ENCODE data around the gene TC2N.
"Not testable (repeated sequence)": the region's sequence is repeated elsewhere in the genome, so short reads cannot be mapped to it uniquely, and the experiment has no call there.

The TC2N gene

DNA sequence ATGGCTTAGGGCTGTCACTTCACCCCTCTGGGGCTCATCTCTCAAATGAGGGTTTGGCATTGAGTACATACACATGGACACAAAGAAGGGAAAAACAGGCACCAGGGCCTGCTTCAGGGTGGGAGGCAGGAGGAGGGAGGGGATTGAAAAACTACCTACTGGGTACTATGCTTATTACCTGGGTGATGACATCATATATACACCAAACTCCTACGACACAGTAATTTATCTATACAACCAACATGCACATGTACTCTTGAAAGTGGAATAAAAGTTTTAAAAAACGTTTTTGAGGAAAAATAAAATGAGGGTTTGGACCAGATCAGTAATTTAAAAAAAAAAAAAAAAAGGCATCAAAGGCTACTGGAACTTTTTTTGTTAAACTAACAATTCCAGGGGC lies 3.6 kb upstream of the TC2N start:
- in situ Hi-C loops (cut with MboI; ENCODE audit: low sequenced_read_pairs), result no loop called here

DNA sequence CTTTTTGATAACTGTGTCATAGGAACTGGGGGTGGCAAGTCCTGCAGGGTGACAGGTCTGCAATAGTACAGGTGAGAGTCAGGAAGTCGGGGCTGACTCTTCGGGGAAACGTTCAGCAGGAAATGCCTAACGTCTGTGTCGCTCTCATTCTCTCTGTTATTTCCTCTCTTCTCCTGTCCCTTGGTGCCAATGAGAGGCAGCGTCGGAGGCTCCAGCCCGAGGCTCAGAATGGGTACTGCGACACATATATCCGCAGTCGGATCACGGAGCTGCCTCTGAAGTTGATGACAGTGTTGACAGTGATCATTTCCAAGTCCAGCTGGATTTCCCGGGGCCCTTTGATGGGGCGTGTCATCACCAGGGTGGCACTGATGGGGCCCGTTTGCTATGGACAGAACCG lies 2.7 kb upstream of the TC2N start:
- in situ Hi-C loops (cut with MboI; ENCODE audit: low sequenced_read_pairs), result no loop called here

DNA sequence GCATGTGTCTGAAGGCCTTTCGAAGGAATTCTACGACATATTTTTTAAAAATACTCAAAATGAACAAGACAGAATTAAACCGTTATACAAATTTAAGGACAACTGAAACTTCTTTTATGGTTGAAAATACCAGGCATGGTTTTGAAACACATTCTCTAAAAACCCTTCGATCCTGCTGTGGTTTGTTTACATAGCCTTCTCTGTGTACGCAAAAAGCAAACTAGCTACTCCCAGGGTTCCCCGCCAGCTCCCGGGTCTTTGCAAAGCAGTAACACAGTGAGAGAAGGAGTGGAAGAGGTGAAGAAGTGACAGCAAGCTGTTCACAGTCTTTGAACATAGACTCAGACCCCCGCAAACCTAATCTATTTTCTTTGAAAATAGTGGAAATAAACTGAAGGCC lies 2.2 kb upstream of the TC2N start:
- in situ Hi-C loops (cut with MboI; ENCODE audit: low sequenced_read_pairs), result no loop called here

DNA sequence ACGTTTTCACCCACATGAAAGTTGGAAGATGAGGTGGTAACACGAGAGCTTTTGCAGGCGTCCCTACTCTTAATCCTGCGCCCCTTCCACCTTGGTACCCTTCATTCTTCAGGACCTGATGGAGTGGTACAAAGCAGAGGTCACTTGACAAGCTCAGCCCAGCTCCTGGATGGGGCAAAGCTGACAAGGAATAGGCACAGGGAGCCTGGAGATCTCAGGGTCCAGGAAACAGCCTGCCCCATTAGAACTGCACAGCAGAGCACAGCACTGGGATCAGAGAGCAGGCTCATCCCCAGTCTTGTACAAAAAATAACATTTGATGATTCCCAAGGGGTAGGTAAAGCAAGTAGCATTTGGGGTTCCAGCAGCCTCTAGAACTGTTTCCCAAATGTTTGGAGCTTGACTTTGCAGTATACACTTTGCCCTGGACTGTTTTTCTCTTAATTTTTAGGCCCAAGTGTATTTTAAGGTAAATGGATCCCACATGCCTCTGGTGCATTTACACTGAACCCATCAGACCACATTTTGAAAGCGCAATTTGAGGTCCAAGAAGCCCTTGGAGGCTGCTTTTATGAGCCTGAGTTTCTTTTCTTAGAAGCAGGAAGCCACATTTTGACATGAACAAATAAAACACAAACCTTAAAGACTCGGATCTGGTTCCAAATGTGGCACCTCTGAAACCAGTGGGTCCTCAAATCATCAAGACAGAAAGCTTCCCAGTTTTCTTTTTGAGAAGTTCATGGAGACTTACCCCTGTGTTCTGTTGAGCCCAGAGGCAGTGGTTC lies 633 bp downstream of the TC2N start:
- in situ Hi-C loops (cut with MboI; ENCODE audit: low sequenced_read_pairs), result no loop called here

DNA sequence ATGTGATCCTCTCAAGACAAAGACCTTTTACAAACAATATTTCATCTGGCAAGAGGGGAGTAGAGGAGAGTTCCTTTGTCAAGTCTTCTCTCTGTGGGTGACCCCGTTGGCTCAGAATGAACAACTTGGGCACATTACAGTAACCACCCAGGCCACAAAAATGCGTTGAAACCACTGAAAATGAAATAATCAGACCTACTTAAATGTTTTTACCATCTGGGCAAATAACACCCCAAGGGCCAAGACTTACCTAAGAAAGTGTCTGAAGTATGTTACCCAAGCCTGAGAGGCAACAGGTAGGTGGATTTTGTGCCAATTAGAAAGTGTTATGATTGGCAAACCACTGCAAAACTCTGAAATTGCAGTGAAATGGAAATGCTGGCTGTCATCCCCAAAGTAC lies 1.3 kb downstream of the TC2N start:
- in situ Hi-C loops (cut with MboI; ENCODE audit: low sequenced_read_pairs), result no loop called here

DNA sequence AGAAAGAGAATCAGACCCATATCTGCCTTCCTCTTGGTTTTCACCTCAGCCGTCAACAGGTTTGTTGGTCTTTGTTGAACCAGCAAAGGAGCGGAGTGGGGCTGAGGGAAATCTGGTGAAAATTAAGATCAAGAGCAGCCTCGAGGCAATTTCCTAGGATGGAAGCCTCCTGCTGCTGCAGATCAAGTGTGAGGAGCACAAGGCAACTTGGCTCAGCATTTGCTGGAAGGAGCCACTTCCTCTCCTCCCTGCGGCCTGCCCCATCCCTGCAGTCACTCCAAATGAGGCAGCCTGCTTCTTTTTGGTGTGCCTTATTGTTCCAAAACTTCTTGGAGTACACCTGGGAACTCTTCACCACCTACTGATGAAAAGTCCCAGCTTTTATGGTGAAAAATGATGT lies 4.9 kb downstream of the TC2N start:
- in situ Hi-C loops (cut with MboI; ENCODE audit: low sequenced_read_pairs), result no loop called here

DNA sequence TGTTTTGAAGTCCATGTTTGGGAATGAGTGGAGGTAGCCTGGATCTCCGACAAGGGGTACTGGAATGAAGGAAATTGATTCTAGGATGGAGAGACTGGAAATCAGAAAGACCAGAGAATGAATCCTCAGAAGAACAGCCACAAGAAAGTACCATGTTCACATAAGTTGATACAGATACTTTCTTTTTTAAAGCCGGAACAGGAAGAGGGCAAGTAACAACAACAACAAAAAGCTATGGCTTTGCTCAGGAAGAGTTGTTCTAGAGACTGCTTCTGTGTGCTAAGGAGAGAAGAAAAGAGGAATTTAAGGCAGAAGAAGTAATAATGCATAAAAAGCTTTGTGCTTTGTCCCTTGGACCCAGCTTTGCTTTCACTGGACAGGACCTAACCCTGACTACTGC lies 6.2 kb downstream of the TC2N start:
- in situ Hi-C loops (cut with MboI; ENCODE audit: low sequenced_read_pairs), result no loop called here

DNA sequence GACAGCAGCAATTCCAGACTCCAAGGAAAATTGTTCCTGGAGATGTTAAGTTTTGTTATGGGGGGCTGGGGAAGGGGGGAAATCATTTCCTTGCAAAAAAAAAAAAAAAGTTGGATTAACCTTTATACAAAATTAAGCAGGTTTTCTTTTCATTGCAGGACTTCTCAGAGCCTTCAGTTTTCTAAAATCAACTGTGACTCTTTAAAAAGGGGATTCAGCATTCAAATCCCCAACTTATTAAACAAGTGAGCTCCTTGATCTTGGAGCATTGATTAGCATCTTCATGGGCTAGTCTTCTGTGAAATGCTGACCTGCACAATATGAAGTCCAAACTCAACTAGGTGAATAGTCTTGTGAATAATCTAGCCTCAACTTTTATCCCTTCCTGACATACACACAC lies 7.1 kb downstream of the TC2N start:
- in situ Hi-C loops (cut with MboI; ENCODE audit: low sequenced_read_pairs), result no loop called here

DNA sequence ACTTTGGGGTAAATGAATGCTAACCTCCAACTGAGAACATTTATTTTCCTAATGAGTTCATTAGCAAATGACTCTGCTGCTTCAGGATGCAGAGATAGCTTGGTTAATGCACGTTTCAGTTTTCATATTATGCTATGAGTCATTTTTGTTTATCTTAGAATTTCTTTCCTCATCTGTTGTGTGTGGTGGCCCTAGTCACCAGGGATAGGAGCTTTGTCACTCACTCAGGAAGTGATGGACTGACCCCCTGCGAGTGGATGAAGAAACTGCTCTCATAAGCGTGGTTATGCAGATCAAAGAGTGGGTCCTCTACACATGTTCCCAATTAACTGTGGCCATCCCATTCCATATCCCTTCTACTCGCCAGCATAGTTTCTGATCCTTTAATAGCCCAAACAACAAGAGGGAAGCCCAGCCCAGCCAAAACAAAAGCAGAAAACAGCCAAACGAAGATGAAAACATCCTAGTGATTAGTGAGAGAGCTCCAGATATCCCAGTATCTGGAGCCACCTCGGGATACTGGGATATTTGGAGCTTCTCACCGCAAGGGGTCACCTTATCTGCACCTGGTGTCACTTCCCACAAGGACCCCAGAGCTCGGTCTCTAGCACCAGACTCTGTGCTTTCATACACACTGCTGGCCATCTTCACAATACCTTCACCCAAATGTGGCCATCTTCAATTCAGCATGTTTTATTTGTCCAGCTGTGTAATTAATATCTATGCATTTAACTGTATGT lies 8.6 kb downstream of the TC2N start:
- in situ Hi-C loops (cut with MboI; ENCODE audit: low sequenced_read_pairs), result no loop called here

DNA sequence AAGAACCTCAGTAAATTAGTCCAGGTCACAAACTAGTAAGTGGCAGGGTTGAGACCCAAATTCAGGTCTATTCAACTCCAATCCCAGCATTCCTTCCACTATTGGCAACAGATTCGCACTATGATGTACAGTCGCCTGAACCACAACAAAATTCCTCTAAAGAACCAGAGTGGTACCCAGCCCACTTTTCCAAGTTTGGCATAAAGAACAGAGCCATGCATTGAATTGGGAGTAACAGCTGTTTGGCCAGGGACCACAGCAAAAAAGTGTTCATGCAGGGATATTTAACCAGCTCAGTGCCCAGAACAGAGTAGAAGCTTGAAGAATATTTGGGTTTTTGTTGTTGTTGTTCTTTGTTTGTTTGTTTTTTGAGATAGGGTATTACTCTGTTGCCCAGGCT lies 9.7 kb downstream of the TC2N start:
- in situ Hi-C loops (cut with MboI; ENCODE audit: low sequenced_read_pairs), result no loop called here

DNA sequence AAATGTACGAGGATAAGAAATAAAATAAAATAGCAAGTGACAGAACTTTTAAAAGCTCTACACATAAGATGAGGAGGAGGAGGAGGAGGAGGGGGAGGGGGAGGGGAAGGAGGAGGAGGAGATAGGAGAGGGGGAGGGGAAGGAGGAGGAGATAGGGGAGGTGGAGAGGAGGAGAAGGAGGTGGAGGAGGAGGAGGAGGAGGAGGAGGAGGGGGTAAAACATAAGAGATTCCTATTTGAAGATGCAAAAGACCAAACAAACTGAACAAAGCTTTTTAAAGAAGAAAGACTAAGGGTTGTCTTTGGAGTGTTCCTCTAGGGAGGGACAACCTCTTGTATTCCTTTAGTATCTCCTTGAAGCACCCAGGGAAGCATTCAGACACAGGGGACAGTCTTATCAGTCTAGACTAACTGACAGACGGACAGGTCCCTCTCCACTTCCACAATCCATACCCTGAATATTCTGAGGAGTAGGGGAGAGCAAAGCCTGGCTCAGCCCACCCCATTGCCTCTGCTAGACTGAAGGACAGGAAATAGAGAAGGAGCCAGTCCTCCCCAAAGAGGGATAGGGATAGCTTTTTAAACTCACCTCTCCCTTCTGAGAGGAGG lies 12.9 kb downstream of the TC2N start:
- in situ Hi-C loops (cut with MboI; ENCODE audit: low sequenced_read_pairs), result no loop called here

DNA sequence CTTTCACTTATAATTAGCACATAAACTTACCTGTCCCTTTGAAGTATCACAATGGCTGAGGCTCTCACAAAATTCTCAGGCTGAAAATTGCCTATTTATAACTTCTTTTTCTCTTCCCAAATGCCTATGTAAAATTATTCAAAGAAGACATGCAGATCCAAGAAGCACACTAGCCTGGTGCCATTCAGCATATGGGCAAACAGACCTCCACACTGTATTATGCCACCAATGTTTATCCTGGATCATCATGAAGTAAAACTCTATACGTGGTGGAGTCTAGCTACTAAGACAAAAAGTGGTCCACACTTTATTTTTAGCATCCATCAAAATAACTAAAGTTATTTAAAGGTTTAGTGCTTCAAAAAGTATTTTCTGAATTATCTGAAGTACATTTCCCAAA lies 15.8 kb downstream of the TC2N start:
- in situ Hi-C loops (cut with MboI; ENCODE audit: low sequenced_read_pairs), result no loop called here

DNA sequence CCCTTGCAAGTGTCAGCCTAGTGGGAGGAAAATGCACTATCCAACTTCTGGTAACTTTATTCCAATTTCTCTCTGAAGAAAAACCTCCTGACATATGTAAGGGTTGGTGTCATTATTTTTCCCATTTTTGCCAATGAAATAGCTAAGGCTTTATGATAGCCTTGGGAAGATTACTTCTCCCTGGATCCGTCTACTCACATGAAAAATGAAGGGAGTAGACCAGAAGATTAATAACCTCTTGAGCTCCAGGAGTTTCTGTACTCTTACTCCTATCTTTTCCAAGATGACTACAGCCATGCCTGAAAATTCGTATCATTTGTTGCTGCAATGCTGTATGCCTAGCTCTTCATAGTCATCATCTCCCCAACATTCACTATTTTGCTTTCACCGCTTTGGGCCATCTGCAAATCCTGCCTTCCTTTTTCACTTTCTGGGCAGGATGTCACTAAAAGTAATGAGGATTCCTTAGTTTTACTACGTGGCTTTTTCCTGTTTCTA lies 18.8 kb downstream of the TC2N start:
- in situ Hi-C loops (cut with MboI; ENCODE audit: low sequenced_read_pairs), result no loop called here

DNA sequence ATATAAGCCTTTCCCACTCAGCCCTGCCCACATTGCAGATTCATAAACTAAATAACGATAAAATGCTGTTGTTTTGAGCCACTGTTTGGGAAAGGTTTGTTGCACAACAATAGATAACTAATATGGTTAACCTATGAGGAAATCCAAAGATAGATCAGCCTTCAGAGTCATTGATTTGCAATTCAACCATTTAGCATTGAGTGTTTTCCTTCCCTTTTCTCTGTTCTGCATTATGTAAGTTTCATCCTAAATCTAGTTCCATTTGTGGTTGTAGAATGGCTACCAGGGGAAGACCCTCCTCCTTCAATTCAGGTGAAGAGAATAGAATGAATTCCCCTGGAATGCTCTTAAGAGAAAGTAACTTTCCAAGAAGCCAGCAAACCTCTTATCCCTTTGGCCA lies 19.6 kb downstream of the TC2N start:
- in situ Hi-C loops (cut with MboI; ENCODE audit: low sequenced_read_pairs), result no loop called here

DNA sequence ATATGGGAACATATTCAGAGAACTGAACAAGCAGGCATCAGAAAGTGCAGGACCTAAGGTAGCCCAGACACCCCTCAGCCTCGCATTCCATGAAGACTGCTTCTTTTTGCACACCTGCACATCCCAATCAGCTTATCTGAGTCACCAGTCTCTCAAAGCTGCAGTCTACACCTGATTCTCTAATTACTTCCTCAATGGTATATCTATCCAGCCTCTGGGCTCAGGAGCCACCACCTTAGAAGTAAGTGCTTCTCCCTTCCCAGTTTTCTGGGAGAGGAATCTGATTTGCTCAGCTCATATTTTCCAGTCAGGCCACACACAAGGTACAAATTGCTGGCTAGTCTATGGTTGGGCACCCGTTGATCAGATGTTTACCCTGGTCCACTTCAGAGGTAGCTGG lies 21.7 kb downstream of the TC2N start:
- in situ Hi-C loops (cut with MboI; ENCODE audit: low sequenced_read_pairs), result no loop called here

DNA sequence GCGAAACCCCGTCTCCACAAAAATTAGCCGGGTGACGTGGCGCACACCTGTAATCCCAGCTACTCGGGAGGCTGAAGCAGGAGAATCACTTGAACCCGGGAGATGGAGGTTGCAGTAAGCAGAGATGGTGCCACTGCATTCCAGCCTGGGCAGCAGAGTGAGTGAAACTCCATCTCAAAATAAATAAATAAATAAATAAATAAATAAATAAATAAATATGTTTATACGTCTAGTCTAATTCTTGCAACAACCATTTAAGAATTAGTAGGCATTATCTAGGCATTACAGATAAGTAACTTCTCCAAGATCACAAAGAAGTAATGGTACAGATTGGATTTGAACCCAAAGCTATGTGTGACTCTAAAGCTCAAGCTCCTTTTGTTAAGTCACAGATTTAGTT lies 22.3 kb downstream of the TC2N start:
- in situ Hi-C loops (cut with MboI; ENCODE audit: low sequenced_read_pairs), result not testable (repeated sequence)

DNA sequence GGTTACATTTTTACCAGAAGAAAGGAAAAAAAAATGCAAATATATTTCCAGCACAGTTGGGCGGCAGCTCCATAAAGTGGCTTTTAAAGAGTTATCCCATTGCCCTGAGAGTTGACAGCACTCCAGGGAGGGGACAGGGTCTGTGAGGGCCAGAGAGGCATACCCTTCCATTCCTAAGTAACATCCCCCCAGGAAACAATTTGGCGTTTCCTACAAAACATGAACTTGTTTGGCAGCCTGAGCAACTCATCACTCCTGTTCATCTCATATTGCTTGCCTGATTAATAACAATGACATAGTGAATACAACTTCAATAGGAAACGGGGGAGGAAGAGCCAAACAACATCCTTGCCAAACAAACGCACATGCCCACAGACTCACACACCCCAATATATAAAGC lies 23.3 kb downstream of the TC2N start:
- in situ Hi-C loops (cut with MboI; ENCODE audit: low sequenced_read_pairs), result no loop called here

DNA sequence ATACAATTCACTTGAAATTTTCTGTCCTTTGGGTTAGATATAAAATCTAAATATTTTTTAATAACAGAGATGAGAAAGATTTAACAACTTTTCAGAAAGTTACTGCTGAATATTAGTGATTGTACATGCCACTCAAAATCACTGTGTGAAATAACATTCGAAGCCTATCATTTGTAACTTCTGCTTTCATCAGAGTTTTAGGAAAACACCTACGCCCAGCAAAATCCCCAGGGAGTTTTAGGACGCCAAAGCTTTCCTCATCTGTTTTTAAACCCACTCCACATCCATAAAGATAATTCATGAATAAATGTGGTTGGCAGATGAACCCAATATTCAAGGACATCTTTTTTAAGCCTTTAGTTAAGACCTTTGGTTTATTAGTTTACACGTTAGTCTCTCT lies 23.9 kb downstream of the TC2N start:
- in situ Hi-C loops (cut with MboI; ENCODE audit: low sequenced_read_pairs), result no loop called here

DNA sequence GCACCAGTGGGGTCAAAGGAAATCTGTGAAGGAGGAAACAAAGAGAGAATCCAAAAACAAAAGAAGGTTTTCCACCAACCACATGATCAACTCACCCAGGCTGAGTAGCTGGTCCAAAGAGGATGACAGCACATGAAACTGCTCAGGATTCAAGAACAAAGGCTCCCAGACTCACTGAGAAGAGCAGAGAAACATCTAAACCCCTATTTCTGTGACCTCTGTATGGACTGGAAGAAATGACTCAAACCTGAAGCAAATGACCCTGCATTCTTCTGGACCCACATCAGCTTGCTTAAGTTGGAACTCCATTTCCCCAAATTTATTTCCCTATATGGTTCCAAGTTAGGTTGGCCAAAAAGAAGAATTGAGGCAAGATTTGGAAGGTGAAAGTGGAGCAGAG lies 26.3 kb downstream of the TC2N start:
- in situ Hi-C loops (cut with MboI; ENCODE audit: low sequenced_read_pairs), result no loop called here

DNA sequence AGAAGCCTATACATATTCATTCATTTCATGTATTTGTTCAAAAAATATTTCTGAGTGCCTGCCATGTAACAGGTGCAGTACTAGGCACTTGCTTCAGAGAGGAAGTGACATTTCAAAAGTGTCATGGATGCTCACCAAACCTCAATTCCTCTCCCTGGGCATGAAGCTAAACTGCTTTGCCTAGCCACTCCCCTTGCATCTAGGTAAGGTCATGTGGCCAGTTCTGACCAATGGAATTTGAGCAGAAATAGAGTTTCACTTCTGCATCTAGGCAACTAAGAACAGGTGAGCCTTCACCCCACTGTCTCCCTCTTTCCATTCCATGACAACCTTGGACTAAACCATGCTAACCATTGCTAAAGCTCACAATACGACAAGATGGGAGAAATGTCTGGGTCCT lies 27.6 kb downstream of the TC2N start:
- in situ Hi-C loops (cut with MboI; ENCODE audit: low sequenced_read_pairs), result no loop called here

DNA sequence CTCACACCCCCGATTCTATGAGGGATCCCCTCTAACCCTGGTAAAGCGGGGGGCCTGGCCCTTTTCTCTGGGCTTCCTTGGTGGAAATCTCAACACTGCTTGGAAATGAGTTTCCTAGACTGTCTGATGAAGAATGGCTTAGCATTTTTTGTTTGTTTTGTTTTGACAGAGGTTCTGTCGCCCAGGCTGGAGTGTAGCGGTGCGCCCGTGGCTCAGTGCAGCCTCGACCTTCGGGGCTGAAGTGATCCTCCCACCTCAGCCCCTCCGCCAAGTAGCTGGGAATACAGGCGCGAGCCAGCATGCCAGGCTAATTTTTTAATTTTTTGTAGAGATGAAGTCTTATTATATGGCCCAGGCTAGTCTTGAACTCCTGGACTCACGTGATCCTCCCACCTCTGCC lies 30.3 kb downstream of the TC2N start:
- in situ Hi-C loops (cut with MboI; ENCODE audit: low sequenced_read_pairs), result no loop called here

All from HL-60/S4 treated with retinoic acid at 250 ng/mL for 4 days and 3 days (cell line).